Progenitor cell of endocrine pancreas (in vitro differentiated cells): ENCODE measurements around the gene ACOXL. TPM values are rescaled to one million over a fixed set of nuclear protein-coding genes. Genes with fewer than 3 reads are reported as not detected.
"Not testable (repeated sequence)": the region's sequence is repeated elsewhere in the genome, so short reads cannot be mapped to it uniquely, and the experiment has no call there.

Experiments
- DNase-seq: peaks from one replicate; pipeline ENCODE4 v3.0.0; 2021; ENCODE audit warnings: low spot score; ENCODE audit not compliant: unreplicated experiment
- H3K27ac Mint-ChIP-seq: 2 replicates; pipeline ENCODE4 v1.8.0; 2021; ENCODE audit warnings: mild to moderate bottlenecking, moderate library complexity, mixed read lengths
- H3K27me3 Mint-ChIP-seq: 2 replicates; pipeline ENCODE4 v1.8.0; 2021; ENCODE audit warnings: mixed read lengths
- H3K36me3 Mint-ChIP-seq: 2 replicates; pipeline ENCODE4 v1.8.0; 2022; ENCODE audit warnings: mixed read lengths; ENCODE audit not compliant: insufficient read depth
- H3K4me1 Mint-ChIP-seq: 2 replicates; pipeline ENCODE4 v1.8.0; 2021; ENCODE audit warnings: low read depth, mixed read lengths
- H3K4me3 Mint-ChIP-seq: 2 replicates; pipeline ENCODE4 v1.8.0; 2021; ENCODE audit warnings: low read depth, mild to moderate bottlenecking, moderate library complexity, mixed read lengths
- H3K9me3 Mint-ChIP-seq: 2 replicates; pipeline ENCODE4 v1.8.0; 2021; ENCODE audit warnings: low read depth, mixed read lengths
- total RNA-seq: library from RNA; stranded (reverse); gene quantifications from 2 replicates; pipeline ENCODE4 v1.2.1, GENCODE V29; 2021
- TF ChIP-seq, protein P1 (sequence below): fragments of 200-600 bp; sonication (generic); IDR thresholded peaks from one replicate; pipeline ENCODE4 v1.5.0; 2021; ENCODE audit warnings: antibody characterized with exemption, mild to moderate bottlenecking; ENCODE audit not compliant: unreplicated experiment

Gene ACOXL
- total RNA-seq, 1 donor from 2014 or later: 0.19 TPM

- no peak overlapping the region for H3K4me3 Mint-ChIP-seq
- H3K36me3 Mint-ChIP-seq: no peaks in the 10 kb centered on the region
- no peaks in the 10 kb centered on the region for H3K9me3 Mint-ChIP-seq
- no peak overlapping the region for H3K27ac Mint-ChIP-seq
- peaks cover 6% of the 10 kb centered on the region for H3K4me1 Mint-ChIP-seq
- TF ChIP-seq, protein P1, sequence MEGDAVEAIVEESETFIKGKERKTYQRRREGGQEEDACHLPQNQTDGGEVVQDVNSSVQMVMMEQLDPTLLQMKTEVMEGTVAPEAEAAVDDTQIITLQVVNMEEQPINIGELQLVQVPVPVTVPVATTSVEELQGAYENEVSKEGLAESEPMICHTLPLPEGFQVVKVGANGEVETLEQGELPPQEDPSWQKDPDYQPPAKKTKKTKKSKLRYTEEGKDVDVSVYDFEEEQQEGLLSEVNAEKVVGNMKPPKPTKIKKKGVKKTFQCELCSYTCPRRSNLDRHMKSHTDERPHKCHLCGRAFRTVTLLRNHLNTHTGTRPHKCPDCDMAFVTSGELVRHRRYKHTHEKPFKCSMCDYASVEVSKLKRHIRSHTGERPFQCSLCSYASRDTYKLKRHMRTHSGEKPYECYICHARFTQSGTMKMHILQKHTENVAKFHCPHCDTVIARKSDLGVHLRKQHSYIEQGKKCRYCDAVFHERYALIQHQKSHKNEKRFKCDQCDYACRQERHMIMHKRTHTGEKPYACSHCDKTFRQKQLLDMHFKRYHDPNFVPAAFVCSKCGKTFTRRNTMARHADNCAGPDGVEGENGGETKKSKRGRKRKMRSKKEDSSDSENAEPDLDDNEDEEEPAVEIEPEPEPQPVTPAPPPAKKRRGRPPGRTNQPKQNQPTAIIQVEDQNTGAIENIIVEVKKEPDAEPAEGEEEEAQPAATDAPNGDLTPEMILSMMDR: no peak
- H3K27me3 Mint-ChIP-seq: peaks cover 23% of the 10 kb centered on the region
- DNase-seq: no peak
These were observed 311.7 kb downstream of the ACOXL start for GRCh38 chr2:111044066-111044465.

DNA sequence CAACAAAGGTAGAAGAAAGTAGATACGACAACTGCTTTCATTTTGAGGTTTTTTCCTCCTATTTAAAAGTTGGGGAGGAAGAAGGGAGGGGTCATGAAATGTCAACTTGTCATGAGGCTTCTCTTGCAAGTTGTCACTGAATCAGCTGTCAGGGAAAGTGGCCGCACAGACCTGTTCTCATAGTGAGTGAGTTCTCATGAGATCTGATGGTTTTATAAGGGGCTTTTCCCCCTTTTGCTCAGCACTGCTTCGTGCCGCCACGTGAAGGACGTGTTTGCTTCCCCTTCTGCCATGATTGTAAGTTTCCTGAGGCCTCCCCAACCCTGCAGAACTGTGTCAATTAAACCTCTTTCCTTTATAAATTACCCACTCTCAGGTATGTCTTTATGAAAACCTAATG lies 312.9 kb downstream of the ACOXL start:
- not testable (repeated sequence) for H3K36me3 Mint-ChIP-seq, DNase-seq, H3K4me3 Mint-ChIP-seq, H3K9me3 Mint-ChIP-seq, H3K27ac Mint-ChIP-seq, H3K4me1 Mint-ChIP-seq
- H3K27me3 Mint-ChIP-seq: peaks cover 22% of the 10 kb centered on the region

DNA sequence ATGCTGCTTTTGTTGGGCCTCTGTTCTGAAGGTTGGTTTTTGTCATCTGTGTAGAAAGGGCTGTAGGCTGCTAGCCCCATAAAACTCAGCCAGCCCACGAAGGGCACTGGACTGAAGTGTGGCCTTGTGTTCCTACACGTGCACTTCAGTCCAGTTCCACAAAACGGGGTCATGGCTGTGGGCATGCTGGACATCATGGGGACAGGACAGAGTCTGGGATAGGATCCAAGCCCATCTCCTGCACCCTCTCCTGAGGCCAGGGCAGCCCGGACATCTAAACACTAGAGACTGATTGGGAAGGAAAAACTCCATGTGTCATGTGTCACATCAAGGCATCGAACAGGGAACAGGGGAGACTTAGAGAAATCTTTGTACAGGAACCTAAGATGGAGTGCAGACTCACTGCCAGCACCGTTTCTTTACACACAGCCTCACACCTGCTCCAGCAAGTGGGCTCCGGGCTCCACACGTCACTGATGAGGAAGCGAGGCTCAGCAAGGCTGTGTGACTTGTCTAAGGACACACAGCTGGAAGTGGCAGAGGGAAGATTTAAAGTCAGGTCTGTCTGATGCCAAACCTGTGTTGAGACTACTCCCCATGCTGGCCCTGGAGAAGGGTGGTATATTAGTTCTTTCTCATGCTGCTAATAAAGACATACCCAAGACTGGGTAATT lies 313.5 kb downstream of the ACOXL start:
- Mint-ChIP-seq H3K4me1 (peaks cover 15% of the 10 kb centered on the region), H3K27ac (no peak overlapping the region), H3K9me3 (no peaks in the 10 kb centered on the region), H3K27me3 (peaks cover 18% of the 10 kb centered on the region), H3K4me3 (no peak overlapping the region), H3K36me3 (no peaks in the 10 kb centered on the region)
- DNase-seq: no peak
- TF ChIP-seq, protein P1: no peak

DNA sequence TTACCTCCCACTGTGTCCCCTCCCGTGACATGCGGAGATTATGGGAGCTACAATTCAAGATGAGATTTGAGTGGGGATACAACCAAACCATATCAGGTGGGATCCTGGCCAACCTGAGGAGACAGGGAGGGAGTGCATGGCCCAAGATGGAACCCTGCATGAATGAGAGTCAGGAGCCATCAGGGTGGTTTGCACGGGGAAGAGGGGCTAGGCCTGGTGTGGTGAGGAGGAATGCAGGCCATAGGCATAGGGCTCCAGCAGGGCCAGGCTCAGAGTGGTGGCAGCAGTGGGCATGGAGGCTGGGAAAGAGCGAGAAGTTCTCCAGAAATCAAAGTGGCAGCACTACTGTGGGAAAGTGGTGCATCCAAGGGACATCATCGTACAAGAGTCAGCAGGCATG lies 314.3 kb downstream of the ACOXL start:
- TF ChIP-seq, protein P1: no peak
- Mint-ChIP-seq H3K27ac (no peak overlapping the region), H3K27me3 (peaks cover 18% of the 10 kb centered on the region), H3K36me3 (no peaks in the 10 kb centered on the region), H3K4me1 (peaks cover 17% of the 10 kb centered on the region), H3K4me3 (no peak overlapping the region), H3K9me3 (no peaks in the 10 kb centered on the region)
- no peak for DNase-seq

- peaks cover 13% of the 10 kb centered on the region for H3K27me3 Mint-ChIP-seq
- H3K27ac Mint-ChIP-seq: peak overlapping the region; percentile 29
- H3K4me3 Mint-ChIP-seq: no peak overlapping the region
- H3K9me3 Mint-ChIP-seq: no peaks in the 10 kb centered on the region
- no peaks in the 10 kb centered on the region for H3K36me3 Mint-ChIP-seq
- H3K4me1 Mint-ChIP-seq: peaks cover 17% of the 10 kb centered on the region
- TF ChIP-seq, protein P1: no peak
- no peak for DNase-seq
These were observed 316.7 kb downstream of the ACOXL start for GRCh38 chr2:111048856-111049768.
